Measurements from ENCODE around the gene APBA3. TPM values are rescaled to one million over a fixed set of nuclear protein-coding genes. Genes with fewer than 3 reads are reported as not detected.

The APBA3 gene
- total and polyA plus RNA-seq, 9 of the 15 experiments (the other 6 are each of a cell fraction or from before 2014, with no cell fraction given), result 0.10 to 29.5 (median 11.5) TPM

DNA sequence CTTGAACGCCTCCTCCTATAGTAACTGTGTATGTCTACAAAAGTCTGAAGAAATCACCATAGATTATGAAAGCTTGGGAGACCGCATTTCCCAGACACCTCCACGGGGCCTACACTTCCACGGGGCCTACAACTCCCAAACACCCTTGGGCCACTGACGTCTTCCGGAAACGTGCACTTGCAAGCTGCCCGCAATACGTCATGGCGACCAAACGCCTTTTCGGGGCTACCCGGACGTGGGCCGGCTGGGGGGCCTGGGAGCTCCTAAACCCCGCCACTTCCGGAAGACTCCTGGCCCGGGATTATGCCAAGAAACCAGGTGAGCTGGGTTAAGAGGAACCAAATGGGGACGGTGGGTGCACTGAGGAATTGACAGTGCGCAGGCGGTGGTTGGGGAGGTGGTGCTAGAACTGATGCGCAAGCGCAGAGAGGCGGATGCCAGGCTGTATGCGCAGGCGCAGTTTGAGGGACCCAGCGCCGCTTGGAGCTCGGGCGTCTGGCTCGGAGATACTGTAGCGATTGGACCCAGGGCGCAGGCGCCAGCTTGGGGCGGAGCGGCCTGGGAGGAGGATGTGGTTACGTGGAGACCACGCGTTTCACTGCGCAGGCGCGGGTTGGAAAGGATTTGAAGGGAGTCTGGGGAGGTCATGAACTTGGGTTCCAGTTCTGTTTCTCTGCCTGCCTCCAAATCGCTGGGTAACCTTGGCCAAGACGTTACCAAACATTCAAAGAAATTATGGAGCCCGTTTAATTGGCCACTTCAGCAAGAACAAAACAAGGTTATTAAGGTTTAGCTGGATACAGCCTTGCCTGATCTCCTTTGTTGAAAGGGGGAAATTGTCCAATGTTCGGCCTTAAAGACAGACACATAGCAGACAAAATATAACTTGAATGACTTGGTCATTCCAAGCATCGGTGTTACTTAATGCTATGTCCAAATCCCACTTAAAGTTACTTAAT is 1.3 kb upstream of the APBA3 start, which contains the start of gene MRPL54 (continued):
- TF ChIP-seq, protein P1, sequence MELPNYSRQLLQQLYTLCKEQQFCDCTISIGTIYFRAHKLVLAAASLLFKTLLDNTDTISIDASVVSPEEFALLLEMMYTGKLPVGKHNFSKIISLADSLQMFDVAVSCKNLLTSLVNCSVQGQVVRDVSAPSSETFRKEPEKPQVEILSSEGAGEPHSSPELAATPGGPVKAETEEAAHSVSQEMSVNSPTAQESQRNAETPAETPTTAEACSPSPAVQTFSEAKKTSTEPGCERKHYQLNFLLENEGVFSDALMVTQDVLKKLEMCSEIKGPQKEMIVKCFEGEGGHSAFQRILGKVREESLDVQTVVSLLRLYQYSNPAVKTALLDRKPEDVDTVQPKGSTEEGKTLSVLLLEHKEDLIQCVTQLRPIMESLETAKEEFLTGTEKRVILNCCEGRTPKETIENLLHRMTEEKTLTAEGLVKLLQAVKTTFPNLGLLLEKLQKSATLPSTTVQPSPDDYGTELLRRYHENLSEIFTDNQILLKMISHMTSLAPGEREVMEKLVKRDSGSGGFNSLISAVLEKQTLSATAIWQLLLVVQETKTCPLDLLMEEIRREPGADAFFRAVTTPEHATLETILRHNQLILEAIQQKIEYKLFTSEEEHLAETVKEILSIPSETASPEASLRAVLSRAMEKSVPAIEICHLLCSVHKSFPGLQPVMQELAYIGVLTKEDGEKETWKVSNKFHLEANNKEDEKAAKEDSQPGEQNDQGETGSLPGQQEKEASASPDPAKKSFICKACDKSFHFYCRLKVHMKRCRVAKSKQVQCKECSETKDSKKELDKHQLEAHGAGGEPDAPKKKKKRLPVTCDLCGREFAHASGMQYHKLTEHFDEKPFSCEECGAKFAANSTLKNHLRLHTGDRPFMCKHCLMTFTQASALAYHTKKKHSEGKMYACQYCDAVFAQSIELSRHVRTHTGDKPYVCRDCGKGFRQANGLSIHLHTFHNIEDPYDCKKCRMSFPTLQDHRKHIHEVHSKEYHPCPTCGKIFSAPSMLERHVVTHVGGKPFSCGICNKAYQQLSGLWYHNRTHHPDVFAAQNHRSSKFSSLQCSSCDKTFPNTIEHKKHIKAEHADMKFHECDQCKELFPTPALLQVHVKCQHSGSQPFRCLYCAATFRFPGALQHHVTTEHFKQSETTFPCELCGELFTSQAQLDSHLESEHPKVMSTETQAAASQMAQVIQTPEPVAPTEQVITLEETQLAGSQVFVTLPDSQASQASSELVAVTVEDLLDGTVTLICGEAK (IDR thresholded peaks at IDR 0.05), result peak; percentile 88
- TF ChIP-seq, protein P1 (CRISPR knock-in tag; IDR thresholded peaks at IDR 0.05), result no peak
- no peak for TF ChIP-seq MXI1 (IDR thresholded peaks at IDR 0.05; ENCODE audit: low read depth, low read length)
- no peak for TF ChIP-seq KHSRP (IDR thresholded peaks at IDR 0.05)
- no peak for TF ChIP-seq ZFP30 (CRISPR knock-in tag; IDR thresholded peaks at IDR 0.05; ENCODE audit: borderline replicate concordance)
- peak; percentile 77 for TF ChIP-seq SMAD3 (CRISPR knock-in tag; conservative IDR thresholded peaks at IDR 0.05)
- TF ChIP-seq JUN (IDR thresholded peaks at IDR 0.05; ENCODE audit: borderline replicate concordance, low read depth, low read length), result peak; percentile 85
- TF ChIP-seq JUN (CRISPR knock-in tag; IDR thresholded peaks at IDR 0.05; ENCODE audit: borderline replicate concordance), result peak; percentile 84; the same call in 1 of the 2 replicates
- TF ChIP-seq ZNF668 (CRISPR knock-in tag; IDR thresholded peaks at IDR 0.05), result no peak
- no peak for TF ChIP-seq SP2 (IDR thresholded peaks at IDR 0.05; ENCODE audit: extremely low read depth, low read depth, low read length, poor library complexity, severe bottlenecking)
- TF ChIP-seq NFE2L1 (tag; IDR thresholded peaks at IDR 0.05; ENCODE audit: borderline replicate concordance, low read depth), result no peak
- no peak for TF ChIP-seq ZNF184 (CRISPR knock-in tag; IDR thresholded peaks at IDR 0.05)
- TF ChIP-seq ZNF77 (CRISPR knock-in tag; IDR thresholded peaks at IDR 0.05), result no peak
- TF ChIP-seq JUND (IDR thresholded peaks at IDR 0.05; ENCODE audit: borderline replicate concordance, low read depth, low read length), result peak; percentile 84
- TF ChIP-seq JUND (tag; IDR thresholded peaks at IDR 0.05; ENCODE audit: borderline replicate concordance, low read depth, low read length), result peak; percentile 64; the same call in 1 of the 3 replicates
- no peak for TF ChIP-seq GTF2A2 (tag; IDR thresholded peaks at IDR 0.05)
